ENCODE results near the gene GPRASP2. TPM values are rescaled to one million over a fixed set of nuclear protein-coding genes. Genes with fewer than 3 reads are reported as not detected.

GPRASP2 gene
- total RNA-seq (2022; extraction: Qiagen RNA extraction; ENCODE audit: low read depth), result 4.7 to 7.2 TPM (median 6.9 TPM) in 5 replicates

GRCh38 chrX:102712216-102712966 lies at the start of gene GPRASP2:
Gene GPRASP2 (plus strand): TSS chrX:102712448. CDS start chrX:102714870, 2,422 bp downstream.

GRCh38 chrX:102720237-102721168 lies 8.3 kb downstream of the GPRASP2 start, which contains the start of gene GPRASP3:
Gene GPRASP3 (plus strand): TSS chrX:102720743. CDS start chrX:102748996, 28,253 bp downstream.

Other genes with a start within 250 kb of the GPRASP2 start
- not detected in 5 replicates for gene TCP11X2, start 240.6 kb upstream of the GPRASP2 start, total RNA-seq (2022; extraction: Qiagen RNA extraction; ENCODE audit: low read depth)
- 0.55 to 0.66 TPM (median 0.61 TPM) in 5 replicates for gene TMSB15A, start 195.7 kb upstream of the GPRASP2 start, total RNA-seq (2022; extraction: Qiagen RNA extraction; ENCODE audit: low read depth)
- 7.5 to 13.8 TPM (median 9.2 TPM) in 5 replicates for gene ARMCX5, start 112.9 kb upstream of the GPRASP2 start, total RNA-seq (2022; extraction: Qiagen RNA extraction; ENCODE audit: low read depth)
- 0.29 to 0.47 TPM (median 0.37 TPM) in 5 replicates for gene GPRASP1, start 61.0 kb upstream of the GPRASP2 start, total RNA-seq (2022; extraction: Qiagen RNA extraction; ENCODE audit: low read depth)
- 3.2 to 4.7 TPM (median 3.9 TPM) in 5 replicates for gene GPRASP3, start 8.3 kb downstream of the GPRASP2 start, total RNA-seq (2022; extraction: Qiagen RNA extraction; ENCODE audit: low read depth)
- 0.09 to 0.26 TPM in 2 of 5 replicates, not detected in the others for gene RAB40AL, start 224.8 kb downstream of the GPRASP2 start, total RNA-seq (2022; extraction: Qiagen RNA extraction; ENCODE audit: low read depth)